NB4 (cell line): Measurements from ENCODE around the gene KCNAB1.

Source experiments
- DNase-seq: peaks from one replicate; pipeline ENCODE4 v3.0.0; 2010; ENCODE audit warnings: low read depth
- H3K4me3 ChIP-seq: one replicate; pipeline ENCODE4 v1.5.1; 2011; ENCODE audit warnings: mild to moderate bottlenecking, low read depth, low read length, moderate library complexity
- MYC ChIP-seq: IDR thresholded peaks from 2 replicates; pipeline ENCODE4 v1.6.1; 2011; ENCODE audit warnings: low read depth, low read length
- POLR2A ChIP-seq: IDR thresholded peaks from 2 replicates; pipeline ENCODE4 v1.6.1; 2011; ENCODE audit warnings: mild to moderate bottlenecking; ENCODE audit not compliant: insufficient read length; ENCODE audit errors: extremely low read depth
- TF ChIP-seq, protein P1 (sequence below): IDR thresholded peaks from one replicate; pipeline ENCODE4 v1.5.1; 2012; ENCODE audit warnings: low read depth, low read length
- TF ChIP-seq, protein P2 (sequence below): IDR thresholded peaks from 2 replicates; pipeline ENCODE4 v1.6.1; 2011; ENCODE audit warnings: low read depth, low read length

The KCNAB1 gene

DNA sequence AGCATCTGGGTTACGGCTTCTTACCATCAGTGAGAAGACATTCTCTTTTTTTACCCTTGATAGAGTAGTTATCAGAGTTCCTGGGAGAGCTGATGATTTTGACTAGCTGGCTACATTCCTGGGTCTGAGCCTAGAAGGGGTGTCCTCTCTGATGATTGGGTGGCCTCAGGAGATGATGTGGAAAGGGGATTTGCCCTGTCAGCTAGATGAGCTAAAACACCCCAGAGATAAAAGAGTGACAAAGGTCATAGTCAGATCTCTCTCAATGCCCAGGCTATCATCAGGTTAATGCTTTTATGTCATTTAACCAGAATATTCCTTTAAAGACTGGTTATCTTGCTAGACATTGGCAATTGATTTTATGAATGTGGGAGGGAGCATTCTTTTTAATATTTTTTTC is 130.2 kb downstream of the KCNAB1 start:
- TF ChIP-seq, protein P1, sequence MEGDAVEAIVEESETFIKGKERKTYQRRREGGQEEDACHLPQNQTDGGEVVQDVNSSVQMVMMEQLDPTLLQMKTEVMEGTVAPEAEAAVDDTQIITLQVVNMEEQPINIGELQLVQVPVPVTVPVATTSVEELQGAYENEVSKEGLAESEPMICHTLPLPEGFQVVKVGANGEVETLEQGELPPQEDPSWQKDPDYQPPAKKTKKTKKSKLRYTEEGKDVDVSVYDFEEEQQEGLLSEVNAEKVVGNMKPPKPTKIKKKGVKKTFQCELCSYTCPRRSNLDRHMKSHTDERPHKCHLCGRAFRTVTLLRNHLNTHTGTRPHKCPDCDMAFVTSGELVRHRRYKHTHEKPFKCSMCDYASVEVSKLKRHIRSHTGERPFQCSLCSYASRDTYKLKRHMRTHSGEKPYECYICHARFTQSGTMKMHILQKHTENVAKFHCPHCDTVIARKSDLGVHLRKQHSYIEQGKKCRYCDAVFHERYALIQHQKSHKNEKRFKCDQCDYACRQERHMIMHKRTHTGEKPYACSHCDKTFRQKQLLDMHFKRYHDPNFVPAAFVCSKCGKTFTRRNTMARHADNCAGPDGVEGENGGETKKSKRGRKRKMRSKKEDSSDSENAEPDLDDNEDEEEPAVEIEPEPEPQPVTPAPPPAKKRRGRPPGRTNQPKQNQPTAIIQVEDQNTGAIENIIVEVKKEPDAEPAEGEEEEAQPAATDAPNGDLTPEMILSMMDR, result no peak
- TF ChIP-seq POLR2A (no peak), MYC (no peak)
- TF ChIP-seq, protein P2, sequence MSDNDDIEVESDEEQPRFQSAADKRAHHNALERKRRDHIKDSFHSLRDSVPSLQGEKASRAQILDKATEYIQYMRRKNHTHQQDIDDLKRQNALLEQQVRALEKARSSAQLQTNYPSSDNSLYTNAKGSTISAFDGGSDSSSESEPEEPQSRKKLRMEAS, result no peak
- no peak overlapping the region for H3K4me3 ChIP-seq
- DNase-seq, result no peak

- DNase-seq, result no peak
- TF ChIP-seq, protein P2, result no peak
- TF ChIP-seq MYC (no peak), POLR2A (no peak)
- TF ChIP-seq, protein P1, result no peak
These were observed 131.0 kb downstream of the KCNAB1 start for GRCh38 chr3:156251424-156251823.

DNA sequence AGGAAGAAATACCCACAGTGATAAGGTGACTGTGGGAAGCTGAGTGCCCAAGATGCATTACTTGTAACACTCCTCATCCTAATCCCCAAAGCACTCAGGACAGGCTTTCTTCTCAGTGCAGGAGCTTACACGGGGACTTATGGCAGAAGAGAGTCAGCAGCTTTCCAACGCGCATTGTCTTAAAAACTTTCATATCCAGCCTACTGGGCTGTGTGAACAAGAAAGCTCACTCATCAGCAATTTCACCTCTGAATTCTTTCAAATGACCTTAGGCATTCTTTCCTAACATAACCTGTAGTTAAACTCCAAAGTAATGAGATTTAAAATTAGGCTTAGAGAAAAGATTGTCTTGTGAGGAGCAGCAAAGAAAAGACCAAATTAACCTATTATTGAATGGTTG is 132.3 kb downstream of the KCNAB1 start:
- TF ChIP-seq, protein P2, result no peak
- TF ChIP-seq MYC (no peak), POLR2A (no peak)
- TF ChIP-seq, protein P1, result no peak
- no peak overlapping the region for H3K4me3 ChIP-seq
- DNase-seq, result no peak

More at GRCh38 chr3:156251424-156251823, 131.0 kb downstream of the KCNAB1 start:
- H3K4me3 ChIP-seq, result no peak overlapping the region

GRCh38 chr3:156253150-156253549 is 132.8 kb downstream of the KCNAB1 start:
- H3K4me3 ChIP-seq, result no peak overlapping the region
- TF ChIP-seq, protein P2, result no peak
- TF ChIP-seq, protein P1, result no peak
- no peak for TF ChIP-seq POLR2A
- no peak for TF ChIP-seq MYC
- no peak for DNase-seq

DNA sequence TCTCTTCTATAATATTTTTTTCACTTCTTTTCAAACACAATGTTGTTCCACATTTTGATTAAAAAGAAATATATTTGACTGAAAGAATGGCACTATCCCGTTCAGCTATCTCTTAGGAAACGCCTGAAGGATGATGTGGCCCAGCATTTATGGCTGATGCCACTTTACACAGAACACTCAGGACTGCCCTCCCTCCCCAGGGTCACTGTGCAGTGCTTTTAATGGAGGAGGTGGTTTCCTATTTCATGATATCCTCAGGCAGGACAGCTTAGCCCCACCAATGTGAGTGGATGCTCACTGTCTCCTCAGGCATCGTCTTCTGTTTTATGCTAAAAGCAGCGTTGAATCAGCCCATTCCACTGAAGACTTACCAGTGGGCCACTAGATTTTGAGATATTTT is 135.9 kb downstream of the KCNAB1 start:
- TF ChIP-seq POLR2A (no peak), MYC (no peak)
- TF ChIP-seq, protein P2, result no peak
- TF ChIP-seq, protein P1, result no peak
- no peak for DNase-seq
- no peak overlapping the region for H3K4me3 ChIP-seq

DNA sequence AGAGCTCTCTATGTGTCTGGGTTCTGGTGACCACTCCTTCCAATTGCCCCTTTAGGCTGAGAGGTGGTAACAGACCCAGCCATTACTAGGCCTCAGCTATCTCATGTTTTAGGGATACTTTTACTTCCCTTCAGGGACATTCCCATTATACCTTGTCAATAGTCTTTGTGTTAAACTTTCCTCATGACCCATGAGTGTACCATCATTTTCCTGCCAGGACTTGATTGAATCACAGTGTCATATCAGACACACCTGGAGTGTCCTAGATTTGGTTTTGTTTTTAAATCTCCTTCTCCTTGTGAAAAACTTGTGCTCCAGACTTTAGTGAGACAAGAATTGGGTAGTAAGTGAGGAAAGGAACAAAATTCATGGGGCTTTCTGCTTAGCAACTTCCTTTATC is 136.6 kb downstream of the KCNAB1 start:
- no peak overlapping the region for H3K4me3 ChIP-seq
- TF ChIP-seq, protein P1, result no peak
- TF ChIP-seq POLR2A (no peak), MYC (no peak)
- TF ChIP-seq, protein P2, result no peak
- DNase-seq, result no peak
